SKM-1 (cell line): ENCODE results near the gene SPATA6L.
"Not testable (repeated sequence)": the region's sequence is repeated elsewhere in the genome, so short reads cannot be mapped to it uniquely, and the experiment has no call there.

Experiments
- DNase-seq: peaks from one replicate; lab custom pipeline; 2025; ENCODE audit not compliant: unreplicated experiment; lab: John Stamatoyannopoulos, UW

SPATA6L gene

DNA sequence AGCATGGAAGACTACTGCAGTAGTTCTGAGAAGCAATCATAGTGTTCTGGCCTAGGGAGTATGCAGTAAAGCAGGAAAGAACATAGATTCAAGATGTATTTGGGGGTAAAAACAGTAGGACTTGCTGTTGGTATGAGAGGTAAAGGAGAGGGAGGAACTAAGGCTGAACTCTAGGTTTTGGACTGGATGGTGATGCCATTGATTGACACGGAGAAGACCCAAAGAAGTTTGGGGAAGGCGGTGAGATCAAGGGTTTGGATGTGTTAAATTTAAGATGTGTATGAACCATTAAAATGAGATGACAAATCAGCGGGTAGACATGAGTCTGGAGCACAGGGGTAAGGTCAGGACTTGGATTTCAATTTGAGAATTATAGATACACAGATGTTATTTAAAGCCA lies 11.1 kb upstream of the SPATA6L start:
- no peak for DNase-seq

DNA sequence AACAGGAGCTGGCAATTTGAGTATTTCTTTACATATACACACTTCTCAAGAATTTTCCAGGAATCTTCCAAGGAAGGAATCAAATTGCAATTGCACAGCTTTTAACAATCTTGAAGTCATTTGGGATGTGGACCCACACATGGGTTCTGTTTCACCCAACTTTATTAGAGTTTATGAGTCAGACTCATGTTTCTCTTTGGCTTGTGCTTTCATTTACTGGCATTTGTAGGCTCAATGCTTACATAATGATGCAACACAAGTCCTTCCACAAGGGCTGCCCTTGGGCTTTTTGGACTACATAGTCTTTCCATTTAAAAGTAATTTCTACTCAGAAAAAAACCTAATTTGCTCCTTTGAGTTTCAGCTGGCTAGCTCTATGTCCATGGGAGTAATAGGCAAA lies 8.5 kb upstream of the SPATA6L start:
- no peak for DNase-seq

DNA sequence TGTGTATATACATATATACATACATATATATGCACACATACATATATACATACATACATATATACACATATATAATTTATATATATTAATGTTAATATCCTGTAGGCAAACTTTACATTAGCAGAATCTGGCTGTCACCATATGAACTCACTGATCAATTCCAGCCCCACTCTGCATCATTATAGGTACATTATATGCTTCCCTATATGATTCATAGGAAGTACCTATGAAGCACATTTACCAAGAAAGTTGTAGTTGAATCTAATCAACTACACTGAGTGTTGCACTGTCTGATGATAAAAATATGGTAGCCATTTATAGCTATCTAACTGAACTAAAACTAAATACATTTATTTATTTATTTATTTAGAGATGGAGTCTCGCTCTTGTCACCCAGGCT lies 5.5 kb upstream of the SPATA6L start:
- DNase-seq, result no peak

DNA sequence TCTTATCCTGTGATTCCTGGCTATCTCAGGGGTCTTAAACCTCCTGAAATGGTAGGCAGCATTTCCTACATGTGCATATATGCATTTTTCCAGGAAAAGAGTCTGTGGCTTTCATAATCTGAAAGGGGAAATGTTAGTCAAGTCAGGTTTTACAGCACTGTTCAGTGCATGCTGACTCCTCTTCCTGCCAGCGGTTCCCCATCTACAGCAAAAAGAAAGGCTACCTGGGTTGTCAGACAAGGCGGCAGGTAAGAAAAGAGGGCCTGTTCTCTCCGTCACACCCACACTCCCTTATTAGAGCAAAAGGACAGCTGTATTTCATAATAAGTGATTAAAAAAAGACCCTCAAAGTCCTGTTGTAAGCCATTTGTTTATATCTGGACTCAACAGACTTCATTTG lies 4.3 kb upstream of the SPATA6L start:
- no peak for DNase-seq

DNA sequence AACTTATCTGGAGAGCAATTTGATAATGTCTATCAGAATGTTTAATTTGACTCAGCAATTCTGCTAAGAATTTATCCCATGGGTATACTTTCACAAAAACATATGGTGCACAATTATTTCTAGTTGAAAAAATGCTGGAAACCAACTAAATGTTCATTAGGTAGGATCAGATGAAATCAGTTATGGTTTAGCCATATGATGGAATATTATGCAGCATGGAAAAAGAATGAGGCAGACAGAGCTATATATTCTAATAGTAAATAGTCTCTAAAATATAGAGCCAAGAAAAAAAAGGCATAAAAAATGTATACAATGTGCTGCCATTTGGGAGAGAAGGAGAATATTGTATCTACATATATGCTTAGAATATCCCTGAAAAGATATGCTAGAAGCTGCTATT lies 3.6 kb upstream of the SPATA6L start:
- DNase-seq, result no peak

DNA sequence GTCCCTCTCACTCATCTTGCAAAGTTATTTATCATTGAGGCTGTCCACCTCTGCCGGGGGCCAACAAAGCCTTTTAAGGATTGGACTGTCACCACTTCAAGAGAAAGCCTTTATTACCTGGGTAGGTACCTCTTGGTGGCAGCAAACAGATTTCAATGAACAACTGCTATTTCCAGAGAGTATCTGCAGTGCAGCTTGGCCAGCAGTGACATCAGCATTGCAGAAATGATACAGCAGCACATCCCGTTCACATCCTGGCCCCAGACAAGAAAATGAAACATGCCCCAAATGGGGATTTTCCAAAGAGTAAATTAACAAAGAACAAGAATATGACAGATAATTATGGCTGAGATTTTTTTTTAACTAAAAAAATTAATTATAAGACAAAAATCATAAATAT lies 2.3 kb upstream of the SPATA6L start:
- DNase-seq, result no peak

DNA sequence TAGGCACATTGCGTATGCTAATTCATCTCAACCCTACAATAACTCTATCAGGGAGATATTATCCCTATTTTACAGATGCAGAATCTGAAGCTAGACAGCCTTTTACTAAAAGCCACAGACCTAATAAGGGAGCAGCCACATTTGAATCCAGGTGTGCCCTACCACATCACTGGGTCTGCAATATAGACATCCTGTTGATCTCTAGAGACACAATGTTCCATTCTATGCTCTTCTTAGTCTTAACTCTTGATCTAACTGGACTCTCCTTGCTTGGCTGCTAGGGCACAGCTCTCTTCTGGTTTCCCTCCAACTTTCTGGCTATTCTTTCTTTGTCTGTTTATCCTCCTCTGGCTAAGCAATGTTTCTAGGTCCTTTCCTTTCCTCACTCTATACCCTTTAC lies 1.4 kb upstream of the SPATA6L start:
- no peak for DNase-seq

DNA sequence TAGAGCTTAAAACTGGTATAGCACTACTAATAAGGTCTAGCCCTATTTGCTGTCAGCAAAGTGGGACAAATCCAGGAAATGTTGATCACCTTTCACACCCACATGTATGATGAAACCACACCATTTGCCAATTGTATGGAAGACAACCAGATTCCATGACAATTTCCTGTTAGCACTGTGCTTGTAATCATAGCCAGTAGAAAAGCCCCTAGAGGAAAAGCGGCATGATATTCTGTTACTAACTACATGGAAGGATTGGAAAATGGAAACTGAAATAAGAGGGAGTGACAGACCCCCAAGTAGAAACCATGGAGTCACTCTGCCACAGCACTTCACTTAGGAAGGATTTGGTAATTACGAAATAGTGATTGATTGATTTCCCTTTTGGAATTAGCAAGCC lies 923 bp downstream of the SPATA6L start:
- DNase-seq, result no peak

DNA sequence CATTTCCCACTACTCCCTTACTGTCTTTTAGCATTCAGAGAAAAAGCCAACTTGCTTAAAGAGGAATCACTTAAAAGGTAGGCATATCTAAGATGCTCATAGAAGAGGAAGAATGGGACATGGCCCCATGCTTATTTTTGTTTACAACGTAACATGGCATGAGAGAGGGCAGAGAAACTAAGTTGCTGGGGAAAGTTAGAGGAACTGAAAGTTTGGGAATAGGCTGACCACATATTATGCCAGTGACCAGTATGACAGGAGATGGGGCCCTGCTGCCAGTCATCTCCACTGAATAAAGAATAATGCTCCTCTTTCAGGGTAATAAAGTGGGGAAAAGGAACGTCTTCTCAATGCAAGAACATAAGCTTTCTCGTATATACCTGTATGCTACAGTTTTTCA lies 2.3 kb downstream of the SPATA6L start:
- DNase-seq, result no peak

DNA sequence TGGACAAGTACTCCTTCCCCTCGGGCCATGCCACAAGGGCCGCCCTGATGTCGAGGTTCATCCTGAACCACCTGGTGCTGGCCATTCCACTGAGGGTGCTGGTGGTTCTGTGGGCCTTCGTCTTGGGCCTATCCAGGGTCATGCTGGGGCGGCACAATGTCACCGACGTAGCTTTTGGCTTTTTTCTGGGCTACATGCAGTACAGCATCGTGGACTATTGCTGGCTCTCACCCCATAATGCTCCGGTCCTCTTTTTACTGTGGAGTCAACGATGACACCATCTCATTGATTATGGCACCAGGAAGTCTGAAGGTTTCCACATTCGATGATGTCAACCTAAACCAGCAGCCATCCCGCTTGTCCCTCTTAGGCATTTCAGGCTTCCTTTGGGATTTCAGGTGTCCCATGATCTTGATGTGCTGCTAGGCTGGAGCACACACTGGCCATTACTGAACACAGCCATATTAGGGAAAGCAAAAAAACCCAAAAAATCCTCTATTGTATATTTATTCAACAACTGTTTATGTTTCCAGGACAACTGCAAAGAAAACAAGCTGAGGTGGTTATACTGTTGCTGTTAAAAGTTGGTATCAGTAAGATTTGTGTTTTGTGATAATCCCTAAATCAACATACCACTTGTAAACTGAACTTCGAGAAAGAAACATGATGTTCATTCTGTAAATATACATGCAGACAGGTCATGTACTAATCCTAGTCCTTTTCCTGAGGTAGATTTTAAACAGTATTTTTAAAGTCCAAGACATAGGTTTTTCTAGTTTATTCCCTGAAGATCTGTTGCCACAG lies 3.1 kb downstream of the SPATA6L start:
- no peak for DNase-seq

DNA sequence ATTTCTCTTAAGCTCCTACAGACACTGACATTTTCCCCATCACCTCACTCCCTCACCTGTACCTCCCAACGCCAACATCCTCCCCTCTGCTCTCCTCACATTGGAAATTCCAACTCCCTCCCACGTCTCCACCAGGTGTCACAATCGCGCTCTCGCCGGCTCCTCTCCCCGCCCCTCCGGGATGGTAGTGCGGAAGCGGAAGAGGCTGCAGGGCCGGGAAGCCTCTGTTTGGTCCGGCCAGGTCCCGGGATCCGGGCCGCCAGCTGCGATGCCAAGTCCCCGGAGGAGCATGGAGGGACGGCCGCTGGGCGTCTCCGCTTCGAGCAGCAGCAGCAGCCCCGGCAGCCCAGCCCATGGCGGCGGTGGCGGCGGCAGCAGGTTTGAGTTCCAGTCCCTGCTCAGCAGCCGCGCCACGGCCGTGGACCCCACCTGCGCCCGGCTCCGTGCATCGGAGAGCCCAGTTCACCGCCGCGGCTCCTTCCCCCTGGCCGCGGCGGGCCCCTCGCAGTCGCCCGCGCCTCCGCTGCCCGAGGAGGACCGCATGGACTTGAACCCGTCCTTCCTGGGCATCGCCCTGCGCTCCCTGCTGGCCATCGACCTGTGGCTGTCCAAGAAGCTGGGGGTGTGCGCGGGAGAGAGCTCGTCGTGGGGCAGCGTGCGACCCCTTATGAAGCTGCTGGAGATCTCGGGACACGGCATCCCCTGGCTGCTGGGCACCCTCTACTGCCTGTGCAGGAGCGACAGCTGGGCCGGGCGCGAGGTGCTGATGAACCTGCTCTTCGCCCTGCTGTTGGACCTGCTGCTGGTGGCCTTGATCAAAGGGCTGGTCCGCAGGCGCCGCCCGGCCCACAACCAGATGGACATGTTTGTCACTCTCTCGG lies 3.9 kb downstream of the SPATA6L start, which contains the start of gene PLPP6:
Gene PLPP6 (plus strand): TSS at position 187 of the 881 bp plus-strand sequence. CDS start 82 bp downstream, at position 269.
- DNase-seq, result peak; percentile 52

DNA sequence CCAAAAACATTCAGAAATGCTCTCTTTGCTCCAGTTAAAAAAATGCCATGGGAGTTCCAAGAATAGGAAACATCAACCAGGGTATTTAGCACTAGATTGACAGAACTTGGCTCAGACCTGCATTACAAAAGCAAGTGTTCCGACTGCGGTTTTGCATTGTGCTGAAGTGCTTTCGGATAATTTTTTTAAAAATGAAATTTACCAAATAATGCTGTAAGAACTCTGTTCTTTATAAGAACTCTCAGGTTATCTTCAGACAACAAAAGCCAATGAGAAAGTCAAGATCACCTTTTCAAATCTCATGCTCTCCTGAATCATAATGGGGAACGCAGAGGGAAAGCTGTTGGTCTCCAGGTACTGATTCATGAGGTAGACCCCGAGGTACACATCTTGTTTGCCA lies 4.7 kb downstream of the SPATA6L start:
- no peak for DNase-seq

DNA sequence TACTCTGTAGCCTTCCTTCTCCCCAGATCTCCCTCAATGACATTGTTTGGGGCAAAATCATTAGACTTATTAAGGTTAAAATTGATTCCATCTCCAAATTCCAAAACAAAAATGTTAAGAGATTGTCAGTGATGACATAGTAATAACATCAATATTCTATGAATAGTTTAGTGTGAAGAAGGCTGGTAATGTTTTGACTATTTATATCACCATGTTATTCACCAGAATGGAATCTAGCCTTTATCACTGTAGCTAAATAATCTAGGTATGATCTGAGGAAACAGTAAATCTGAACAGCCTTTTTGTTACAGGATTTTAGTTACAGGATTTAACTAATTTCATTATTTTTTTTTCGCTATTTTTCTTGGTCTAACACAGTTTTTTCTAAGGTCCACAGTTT lies 5.1 kb downstream of the SPATA6L start:
- DNase-seq, result no peak

DNA sequence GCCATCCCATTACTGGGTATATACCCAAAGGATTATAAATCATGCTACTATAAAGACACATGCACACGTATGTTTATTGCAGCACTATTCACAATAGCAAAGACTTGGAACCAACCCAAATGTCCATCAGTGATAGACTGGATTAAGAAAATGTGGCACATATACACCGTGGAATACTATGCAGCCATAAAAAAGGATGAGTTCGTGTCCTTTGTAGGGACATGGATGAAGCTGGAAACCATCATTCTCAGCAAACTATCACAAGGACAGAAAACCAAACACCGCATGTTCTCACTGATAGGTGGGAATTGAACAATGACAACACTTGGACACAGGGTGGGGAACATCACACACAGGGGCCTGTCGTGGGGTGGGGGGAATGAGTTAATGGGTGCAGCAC lies 5.6 kb downstream of the SPATA6L start:
- DNase-seq, result not testable (repeated sequence)

DNA sequence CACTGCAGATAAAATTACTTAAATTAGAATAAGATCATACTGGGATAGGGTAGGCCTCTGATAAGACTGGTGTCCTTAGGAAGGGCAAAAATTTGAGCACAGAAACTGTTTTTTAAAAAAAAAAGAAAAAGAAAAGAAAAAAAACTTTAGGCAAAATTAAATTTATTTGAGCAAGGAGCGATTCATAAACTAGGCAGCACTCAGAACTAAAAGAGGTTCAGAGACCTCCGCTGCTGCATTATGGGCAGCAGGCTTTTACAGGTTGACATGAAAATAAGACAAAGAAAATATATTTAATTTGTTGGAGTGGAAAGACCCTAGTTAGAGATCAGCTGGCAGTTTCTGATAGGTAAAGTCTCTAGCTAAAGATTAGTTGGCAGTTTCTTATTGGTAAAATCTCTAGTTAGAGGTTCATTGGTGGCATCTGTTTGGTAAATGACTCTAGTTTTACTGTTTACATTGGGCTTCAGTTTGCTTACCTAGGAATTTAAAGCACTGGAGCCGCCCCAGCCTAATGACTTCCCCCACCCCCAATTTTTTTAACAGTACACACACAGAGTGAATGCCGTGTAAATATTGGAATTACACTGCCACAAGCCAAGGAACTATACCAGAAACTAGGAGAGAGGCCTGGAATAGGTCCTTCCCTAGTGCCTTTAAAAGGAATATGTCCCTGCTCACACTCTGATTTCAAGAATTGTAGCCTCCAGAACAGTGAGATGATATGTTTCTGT lies 8.7 kb downstream of the SPATA6L start:
- DNase-seq, result no peak

DNA sequence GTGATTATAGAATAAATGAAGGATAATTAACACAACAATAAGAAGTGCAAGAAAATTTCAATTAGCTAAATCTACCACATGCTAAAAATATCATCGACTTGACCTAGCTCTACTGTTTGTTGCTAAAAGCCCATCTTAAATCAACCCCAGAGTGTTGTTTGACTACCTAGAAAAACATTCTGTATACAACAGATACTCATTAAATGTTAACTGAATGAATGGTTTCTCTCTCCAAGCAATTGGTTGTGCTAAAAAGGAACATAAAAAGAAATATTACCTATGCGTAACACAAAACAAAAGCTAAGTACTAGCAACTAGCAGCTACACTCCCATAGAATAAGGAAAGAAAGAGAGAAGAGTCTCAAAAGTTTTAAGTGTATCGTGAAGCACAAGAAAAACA lies 9.7 kb downstream of the SPATA6L start:
- DNase-seq, result no peak

DNA sequence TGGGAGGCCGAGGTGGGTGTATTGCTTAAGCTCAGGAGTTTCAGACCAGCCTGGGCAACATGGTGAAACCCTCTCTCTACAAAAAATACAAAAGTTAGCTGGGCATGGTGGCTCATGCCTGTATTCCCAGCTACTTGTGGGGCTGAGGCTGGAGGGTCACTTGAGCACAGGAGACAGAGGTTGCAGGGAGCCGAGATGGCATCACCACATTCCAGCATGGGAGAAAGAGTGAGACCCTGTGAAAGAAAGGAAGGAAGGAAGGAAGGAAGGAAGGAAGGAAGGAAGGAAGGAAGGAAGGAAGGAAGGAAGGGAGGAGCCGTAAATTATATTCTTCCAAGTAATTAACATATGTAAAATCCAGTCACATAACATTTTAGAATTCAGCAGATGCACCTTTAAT lies 10.1 kb downstream of the SPATA6L start:
- not testable (repeated sequence) for DNase-seq

DNA sequence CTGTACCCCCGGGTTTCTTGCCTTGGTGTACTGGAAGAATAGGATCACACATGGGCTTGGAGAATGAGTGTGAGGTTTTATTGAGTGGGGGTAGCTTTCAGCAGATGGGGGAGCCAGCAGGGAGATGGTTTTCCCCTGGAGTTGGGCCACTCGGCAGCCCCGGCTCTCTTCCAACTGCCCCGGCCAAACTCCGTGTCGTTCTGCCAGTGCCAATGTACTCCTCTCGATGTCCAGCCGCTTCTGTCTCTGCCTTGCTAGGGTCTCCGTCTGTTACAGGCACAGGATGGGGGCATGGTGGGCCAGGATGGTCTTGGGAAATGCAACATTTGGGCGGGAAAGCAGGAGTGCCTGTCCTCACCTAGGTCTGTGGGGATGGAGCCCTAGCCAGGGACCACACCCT lies 11.7 kb downstream of the SPATA6L start:
- DNase-seq, result no peak

DNA sequence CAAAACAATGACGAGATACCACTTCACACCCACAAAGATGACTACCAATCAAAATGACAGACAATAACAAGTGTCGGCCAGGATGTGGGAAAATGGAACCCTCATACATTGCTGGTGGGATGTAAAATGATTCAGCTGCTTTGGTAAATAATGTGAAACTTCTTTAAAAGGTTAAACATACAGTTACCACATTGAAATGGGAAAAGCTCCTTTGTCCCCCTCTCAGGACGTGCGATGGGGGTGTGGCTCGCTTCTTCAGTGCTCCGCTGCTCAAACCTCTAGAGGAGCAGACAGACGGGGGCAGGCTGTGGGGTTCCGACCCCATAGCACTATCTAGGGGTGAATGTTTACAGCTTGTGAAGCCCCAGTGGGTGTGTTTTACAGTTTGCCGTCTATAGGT lies 12.2 kb downstream of the SPATA6L start:
- DNase-seq, result no peak

DNA sequence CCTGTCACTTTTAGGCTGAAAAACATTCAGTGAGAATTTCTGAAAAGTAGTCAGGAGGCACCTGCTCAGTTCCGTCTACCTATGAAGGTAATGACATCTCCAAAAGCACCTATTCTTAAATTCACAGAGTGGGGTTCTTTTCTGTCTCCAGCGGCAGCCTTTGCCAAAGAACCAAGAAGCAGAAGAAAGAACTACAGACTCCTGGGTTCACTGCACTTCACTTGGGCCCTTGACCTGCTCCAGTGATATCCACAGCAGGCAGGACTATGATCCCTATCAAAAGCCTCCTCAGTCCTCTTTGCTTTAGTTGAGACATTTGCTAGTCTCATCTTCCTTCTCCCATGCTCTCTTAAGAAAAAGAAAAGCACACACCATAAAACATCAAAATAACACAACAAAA lies 23.9 kb downstream of the SPATA6L start:
- no peak for DNase-seq

DNA sequence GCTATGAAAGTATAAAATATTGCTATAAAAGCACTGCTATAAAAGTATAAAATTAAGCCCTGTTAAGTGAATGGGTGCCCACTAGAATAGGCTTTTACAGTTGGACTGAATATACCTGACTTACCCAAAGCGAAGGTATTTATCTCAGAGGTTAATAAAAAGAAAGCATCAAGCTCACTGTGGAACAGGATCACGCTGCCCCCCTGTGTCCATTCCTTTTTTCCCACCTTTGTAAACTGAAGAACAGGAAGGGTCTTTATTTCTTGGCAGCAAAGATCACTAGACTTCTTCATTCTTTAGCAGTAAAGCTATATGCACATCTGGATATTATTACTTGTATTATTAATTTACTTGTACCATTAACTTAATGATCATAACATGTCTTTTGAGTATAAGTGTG lies 26.3 kb downstream of the SPATA6L start:
- no peak for DNase-seq

DNA sequence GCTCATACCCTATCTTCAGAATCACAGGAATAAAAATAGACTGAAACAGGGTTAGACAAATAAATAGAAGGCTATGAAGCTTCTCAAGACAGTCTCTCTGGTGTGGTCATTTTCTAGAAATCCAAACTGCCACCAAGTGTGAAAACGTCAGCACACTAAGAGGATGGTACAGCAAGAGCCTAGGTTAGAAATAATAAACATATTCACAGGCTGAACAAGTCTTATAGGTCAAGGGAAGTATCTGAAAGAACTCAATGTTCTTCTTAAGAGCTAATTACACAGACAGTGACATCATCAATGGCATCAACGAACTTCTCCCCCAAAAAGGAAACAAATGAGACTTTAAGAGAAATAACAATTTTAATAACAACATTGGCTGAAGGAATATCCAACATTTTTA lies 26.9 kb downstream of the SPATA6L start:
- no peak for DNase-seq
